ENCODE measurements around the gene KCNH4.

- TF ChIP-seq CTCF (conservative IDR thresholded peaks at IDR 0.05; ENCODE audit: low read length) (no peak), EZH2phosphoT487 (IDR thresholded peaks at IDR 0.05; ENCODE audit: borderline replicate concordance, low read depth, low read length) (no peak)
Observed at GRCh38 chr17:42181851-42182207, 887 bp upstream of the KCNH4 start.

Data from OCI-LY7 (cell line).